ENCODE results near the gene GKN1.

The GKN1 gene

DNA sequence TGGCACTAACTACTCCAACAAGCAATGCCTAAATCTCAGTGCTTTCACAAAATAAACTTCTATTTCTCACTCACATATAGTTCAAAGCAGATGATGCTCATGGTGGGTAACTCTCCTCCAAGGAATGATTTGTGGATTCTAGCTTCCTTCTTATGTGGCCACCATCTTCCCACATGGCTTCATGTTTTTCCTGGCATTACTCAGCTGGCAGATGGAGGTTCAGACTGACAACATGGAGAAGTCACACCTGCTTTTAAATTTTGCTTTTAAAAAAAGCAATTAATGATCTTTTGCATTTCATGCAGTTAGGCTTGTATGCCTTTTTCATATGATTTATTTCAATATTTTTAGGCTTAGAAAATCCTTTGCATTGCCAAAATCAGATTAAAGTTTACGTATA is 15.4 kb upstream of the GKN1 start:
- no peak for DNase-seq (ENCODE audit: low read depth in 2 of 2)

DNA sequence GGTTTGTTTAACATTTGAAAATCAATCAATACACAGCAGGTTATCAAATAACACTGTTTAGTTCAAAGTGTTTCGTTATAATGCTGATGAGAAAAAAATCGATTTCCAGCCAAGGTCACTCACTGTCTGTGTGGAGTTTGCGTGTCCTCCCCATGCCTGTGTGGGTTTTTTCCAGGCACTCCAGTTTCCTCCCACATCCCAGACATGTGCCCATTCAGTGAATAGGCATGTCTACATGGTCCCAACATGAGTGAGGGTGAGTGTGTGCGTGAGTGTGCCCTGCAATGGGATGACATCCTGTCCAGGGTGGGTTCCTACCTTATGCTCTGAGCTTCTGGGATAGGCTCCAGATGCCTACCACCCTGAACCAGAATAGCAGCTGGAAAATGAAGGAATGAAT is 13.1 kb upstream of the GKN1 start:
- DNase-seq (ENCODE audit: low read depth in 2 of 2) = no peak

DNA sequence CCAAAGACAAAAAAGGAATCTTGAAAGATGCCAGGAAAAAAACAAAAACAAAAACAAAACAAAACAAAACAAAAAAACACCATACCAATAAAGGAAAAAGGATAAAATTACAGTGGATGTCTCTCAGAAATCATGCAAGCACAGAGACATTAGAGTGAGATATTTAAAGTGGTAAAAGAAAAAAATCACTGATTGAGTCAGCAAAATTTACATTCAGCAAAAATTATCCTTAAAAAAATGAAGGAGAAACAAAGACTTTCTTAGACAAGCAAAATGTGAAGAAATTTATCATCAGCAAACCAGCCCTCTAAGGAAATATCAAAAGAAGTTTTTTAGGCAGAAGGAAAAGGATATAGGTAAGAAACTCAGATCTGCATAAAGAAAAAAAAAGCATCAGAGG is 10.2 kb upstream of the GKN1 start:
- DNase-seq (ENCODE audit: low read depth in 2 of 2) = no peak

DNA sequence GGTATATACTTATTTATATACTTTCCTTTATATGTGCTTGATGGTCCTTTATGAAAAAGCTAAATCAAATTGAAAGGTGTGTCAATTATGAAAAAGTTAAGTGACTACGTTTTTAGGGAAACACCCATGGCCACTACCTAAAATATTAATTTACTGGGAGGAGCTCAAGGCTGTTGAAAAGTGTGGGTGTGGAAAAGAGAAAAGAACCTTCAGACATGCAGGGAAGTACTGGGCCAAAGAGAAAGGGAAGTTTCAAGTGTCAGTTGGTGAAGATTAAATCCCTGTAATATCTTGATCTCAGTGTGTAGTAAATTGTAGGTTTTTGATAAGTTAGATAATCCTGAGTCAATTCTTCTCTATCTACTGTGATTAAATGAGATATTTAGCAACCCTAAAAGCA is 6.2 kb upstream of the GKN1 start:
- DNase-seq (ENCODE audit: low read depth in 2 of 2) = no peak

DNA sequence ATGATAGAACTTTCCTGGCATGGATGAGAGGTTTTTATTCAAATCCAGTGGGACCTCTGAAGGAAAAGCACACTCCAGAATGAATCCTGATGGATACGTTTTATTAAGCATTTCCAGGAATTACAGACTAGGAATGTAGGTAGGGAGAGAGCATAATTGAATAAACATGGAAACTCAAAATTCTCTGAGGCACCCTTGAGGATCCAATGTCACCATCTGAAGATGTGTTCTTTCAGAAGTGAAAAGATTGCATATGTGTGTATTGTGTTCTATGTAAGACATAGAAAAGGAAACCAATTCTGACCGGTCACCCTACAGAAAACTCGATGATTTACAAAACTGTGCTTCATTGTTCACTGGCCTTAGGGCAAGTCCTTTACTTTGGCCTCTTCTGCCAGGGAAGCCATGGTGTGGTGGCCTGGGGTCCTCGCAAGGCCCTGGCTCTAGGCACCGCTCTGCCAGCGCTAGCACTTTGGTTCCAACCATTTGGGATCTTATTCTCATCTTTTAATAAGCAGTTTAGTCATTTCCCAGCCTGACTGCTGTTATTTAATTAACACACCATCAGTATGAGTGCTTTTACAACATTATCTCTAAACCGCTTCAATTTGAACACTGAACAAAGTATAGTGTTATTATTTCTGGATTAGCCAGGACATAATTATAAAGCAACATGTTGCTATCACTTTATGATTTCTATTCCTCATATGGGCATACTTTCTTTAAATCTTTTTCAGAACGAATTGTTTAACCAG is 4.5 kb upstream of the GKN1 start:
- DNase-seq (ENCODE audit: low read depth in 2 of 2) = no peak

DNA sequence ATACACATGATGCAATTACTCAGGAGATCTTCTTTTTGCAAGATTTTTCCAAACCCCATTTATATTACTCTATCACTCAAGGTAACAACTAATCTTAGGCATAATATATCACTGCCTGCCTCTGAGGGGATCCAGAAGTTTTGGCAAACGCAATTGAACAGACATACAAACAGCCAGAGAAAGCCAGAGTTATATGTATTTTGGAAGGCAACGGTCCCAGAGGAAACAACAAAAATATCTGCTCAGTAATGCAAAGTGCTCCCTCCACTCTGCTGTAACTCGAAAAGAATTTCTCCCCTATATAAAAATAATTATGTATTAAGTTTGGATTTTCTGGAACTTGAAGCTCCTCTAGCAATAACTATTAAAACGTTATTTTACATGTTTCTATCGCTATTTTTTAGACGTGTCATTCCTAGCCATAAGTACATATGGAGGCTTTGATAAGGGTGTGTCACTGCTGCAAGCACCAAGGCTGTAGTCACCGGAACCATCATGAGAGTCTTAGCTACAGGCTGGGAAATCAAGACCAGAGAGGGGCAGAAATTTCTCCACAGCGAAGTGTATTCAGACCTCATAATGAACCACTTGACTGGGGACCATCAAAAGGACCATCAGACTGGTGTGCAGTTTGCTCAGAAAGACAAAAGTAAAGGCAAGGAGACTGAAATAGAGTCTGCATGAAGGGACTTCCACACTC is 3.7 kb upstream of the GKN1 start:
- no peak for DNase-seq (ENCODE audit: low read depth in 2 of 2)

DNA sequence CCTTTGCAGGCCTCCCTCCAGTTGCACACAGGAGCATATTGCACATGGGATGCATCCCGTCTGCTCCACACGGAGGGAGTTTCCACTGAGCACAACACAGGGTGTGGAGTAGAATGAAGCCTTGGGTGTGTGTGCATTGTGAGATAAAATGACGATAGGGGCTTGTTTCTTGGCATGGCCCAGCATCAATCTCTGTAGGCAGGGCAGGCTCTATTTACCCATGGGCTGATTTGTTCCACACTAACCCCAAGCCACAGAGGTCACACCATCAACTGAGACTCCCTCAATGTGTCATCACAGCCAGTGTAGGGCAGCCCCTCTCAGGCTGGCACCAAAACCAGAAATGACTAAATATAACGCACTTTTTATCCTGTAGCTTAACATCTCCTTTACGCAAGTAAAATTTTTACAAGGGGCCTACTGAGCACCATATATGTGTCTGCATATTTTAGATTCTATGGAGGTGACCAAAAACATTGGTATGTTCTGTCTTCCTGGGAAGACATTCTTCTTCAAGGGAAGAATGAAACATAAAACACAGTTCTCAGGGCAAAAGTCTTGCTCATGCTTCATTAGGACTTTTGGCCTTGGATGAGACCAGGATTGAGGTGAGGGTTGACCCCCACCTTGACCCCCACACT is 2.7 kb upstream of the GKN1 start:
- no peak for DNase-seq (ENCODE audit: low read depth in 2 of 2)

DNA sequence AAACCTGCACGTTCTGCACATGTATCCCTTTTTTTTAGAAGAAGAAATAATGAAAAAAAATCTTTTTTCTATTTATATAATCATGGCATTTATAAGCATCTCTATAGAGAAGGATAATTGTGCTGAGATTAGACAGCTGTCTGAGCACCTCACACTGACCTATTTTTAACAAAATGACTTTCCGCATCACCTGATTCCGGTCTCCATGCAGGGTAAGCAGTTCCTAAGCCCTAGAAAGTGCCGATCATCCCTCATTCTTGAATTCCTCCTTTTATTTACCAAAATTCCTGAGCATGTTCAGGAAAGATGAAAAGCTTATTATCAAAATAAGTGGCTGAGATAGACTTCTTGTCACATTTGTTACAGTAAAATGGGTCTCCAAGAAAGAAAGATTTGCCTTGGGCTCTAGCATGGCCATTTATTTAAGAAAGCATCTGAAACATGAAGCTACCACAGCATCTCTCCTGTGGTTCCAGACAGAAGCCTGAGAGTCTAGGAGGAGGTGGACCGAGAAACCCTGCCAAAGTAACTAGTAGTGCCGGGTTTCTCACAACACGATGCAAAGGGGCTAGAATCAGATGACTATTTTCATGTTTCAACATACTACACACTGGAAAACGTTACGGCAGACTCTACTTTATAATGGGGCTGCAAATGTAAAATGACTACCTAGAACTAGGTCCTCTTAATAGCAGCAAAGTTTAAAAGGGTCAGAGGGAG is 670 bp downstream of the GKN1 start:
- DNase-seq (ENCODE audit: low read depth in 2 of 2) = no peak

DNA sequence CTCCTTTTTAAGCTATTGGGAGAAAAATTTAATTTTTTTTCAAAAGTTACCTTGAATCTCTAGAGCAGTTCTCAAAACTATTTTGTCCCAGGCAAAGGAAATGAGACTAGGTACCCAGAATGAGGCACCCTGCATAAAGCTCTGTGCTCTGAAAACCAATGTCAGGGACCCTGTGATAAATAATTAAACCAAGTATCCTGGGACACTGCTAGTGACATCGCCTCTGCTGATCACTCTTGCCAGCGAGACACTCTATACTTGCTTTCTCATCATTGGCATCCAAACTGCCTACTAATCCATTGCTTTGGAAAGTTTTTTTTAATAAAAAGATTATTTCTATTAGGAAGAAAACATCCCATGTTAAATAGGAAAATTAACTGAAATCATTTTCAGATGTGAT is 1.4 kb downstream of the GKN1 start:
- DNase-seq (ENCODE audit: low read depth in 2 of 2) = no peak

DNA sequence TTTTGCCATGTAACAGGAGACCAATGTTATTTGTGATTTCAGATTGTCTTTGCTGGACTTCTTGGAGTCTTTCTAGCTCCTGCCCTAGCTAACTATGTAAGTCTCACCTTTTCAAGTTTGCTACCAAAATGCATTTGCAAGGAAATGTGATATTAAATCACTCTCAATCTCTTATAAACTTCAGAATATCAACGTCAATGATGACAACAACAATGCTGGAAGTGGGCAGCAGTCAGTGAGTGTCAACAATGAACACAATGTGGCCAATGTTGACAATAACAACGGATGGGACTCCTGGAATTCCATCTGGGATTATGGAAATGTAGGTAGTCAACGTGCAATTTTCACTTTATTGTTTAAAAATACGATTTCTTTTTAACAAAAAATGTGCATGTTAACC is 3.0 kb downstream of the GKN1 start:
- DNase-seq (ENCODE audit: low read depth in 2 of 2) = no peak

DNA sequence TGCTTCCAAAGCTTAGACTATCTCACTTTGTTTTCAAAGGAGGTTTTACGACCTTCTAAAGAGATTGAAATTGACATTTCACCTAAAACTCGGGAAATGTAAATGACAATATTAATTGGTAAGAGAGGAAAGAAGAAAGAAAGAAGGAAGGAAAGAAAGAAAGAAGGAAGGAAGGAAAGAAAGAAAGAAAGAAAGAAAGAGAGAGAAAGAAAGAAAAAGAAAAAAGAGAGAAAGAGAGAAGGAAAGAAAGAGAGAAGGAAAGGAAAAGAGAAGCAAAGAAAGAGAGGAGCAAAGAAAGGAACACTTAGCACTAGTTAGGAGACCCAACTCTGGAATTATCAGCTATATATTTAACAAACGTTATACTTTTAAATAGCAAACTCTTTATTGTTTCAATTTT is 3.7 kb downstream of the GKN1 start:
- no peak for DNase-seq (ENCODE audit: low read depth in 2 of 2)

DNA sequence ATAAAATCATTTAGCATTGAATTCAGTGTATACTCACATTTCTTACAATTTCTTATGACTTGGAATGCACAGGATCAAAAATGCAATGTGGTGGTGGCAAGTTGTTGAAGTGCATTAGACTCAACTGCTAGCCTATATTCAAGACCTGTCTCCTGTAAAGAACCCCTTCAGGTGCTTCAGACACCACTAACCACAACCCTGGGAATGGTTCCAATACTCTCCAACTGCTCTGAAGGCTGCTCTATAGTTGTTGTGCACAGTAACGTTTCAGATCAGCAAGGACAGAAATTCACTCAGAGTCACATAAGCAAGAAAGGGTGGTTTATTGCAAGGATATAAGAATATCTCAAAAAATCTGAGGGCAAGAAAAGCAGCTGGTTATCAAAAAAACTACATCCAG is 6.5 kb downstream of the GKN1 start:
- DNase-seq (ENCODE audit: low read depth in 2 of 2) = no peak

DNA sequence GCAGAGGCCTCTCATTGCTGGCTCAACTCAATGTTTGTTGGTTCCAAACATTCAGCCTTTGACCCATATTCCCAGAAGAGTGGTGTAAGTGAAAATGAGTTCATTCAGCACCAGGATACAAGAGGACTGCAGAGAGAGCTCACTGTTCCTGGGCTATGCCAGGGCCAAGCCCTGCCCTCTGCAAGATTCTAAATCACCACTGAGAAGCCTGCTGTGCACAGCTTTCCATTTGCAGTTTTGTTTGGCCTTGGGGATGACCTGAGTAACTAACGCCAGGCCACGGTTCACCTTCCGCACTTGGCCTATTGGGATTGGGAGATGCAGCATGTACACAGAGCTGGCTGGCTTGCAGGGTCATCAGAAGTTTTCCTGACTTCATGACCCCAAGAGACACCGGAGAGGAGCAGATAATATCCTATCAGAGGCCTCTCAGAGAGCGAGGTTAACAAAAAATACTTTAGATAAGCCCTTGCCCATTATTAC is 12.6 kb downstream of the GKN1 start:
- DNase-seq (ENCODE audit: low read depth in 2 of 2) = no peak

DNA sequence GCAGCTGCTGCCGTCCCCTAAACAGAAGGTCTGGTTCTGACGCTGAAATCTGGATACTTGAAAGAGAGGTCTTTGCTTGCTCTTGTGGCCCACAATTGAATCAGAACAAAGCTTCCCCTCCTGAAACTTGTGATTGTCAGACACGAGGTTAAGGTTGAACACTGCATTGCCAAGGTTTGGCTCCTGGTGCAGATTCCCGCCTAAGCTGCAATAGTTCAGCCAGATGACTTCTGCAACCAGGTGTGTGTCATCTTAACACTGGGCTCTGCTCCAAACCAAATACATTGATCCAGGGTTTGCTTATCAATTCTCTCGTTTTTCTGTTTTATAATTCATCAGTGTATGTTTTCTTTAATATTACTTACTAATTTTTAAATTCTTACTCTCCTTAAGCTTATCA is 14.6 kb downstream of the GKN1 start:
- DNase-seq (ENCODE audit: low read depth in 2 of 2) = no peak

DNA sequence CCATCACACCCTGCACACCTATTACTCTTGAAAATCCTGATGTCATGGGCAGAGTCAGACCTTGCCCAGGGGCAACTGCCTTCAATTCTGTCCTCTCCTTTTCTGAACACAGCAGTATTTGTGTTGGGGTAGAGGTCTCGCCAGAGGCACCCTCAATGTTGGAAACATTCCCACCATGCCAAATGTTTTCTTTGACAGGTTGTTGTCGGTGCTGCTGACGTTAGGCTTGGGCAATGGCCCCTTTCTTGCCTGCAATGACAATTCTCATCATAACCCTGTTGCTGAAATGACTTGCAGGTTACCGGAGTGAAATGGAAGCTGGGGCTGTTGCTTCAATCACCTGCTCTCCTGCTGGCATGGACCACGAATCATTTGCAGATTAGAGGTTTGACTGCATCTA is 17.9 kb downstream of the GKN1 start:
- no peak for DNase-seq (ENCODE audit: low read depth in 2 of 2)

DNA sequence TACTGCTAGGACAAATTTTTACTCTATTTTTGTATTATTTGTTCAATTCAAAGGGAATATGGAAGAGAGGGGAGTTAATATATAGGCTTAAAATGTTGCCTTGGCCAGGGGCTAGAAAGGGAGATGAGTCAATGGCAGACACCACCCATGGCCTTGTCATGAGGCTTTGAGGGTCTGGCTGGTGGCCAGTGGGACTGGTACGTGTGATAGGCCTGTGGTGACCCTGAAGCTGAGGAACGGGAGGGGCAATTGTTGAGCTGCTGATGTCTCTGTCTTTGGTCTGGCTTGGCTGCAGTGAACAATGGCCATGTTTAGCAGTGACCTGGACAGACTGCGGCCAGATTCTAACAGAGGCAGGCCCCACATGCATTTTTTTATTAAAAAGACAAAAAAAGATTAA is 18.5 kb downstream of the GKN1 start:
- DNase-seq (ENCODE audit: low read depth in 2 of 2) = no peak

DNA sequence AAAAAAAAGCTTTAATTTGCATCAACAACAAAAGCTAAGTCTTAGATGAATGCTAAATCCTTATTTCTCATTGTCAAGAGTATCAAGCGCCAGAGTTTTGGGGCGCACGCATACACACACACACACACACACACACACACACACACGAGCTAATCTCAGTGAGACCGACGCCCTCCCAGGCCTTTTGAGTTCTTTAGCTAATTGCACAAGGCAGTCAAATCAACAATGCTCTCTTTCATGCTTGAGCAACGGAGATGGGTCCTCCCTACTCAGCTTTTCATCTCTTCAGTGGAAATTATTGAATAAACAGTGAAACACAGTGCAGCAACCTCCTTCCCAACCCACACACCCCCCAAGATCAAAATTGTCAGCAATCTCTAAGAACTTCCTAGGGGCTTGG is 19.2 kb downstream of the GKN1 start:
- no peak for DNase-seq (ENCODE audit: low read depth in 2 of 2)

DNA sequence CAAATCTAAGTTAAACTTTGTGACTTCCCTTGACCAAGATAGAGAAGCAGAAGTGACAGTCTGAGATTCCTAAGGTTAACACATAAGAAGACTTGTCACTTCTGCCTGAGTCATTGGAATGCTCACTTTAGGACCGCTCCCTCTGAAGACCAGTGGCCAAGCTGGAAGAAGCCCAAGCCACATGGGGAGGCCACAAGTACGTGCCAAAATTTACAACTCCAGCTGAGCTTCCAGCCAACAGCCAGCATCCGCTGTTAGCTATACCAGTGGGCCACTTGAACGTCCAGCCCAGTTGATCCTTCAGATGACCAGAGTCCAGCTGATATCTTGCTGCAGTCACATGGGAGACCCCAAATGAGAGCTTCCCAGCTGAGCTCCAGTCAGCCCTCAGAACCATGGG is 20.4 kb downstream of the GKN1 start:
- DNase-seq (ENCODE audit: low read depth in 2 of 2) = no peak

DNA sequence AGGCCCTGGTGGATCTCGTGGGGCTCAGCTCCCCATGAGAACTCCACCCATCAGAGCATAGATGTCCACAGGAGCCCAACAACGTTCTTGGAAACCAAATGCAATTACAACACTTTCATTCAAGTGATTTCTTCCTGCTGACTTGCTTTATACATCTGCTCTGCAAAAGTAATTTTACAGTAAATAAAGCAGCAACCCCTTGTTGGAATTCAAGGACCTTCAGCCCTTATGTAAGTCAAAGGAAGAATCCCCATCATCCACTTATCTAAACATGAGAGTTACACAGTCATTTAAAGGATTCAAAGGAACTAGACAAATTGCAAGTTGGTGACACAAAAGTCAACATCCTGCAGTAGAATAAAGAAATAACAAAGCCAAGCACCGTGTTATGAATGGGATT is 21.5 kb downstream of the GKN1 start:
- no peak for DNase-seq (ENCODE audit: low read depth in 2 of 2)

DNA sequence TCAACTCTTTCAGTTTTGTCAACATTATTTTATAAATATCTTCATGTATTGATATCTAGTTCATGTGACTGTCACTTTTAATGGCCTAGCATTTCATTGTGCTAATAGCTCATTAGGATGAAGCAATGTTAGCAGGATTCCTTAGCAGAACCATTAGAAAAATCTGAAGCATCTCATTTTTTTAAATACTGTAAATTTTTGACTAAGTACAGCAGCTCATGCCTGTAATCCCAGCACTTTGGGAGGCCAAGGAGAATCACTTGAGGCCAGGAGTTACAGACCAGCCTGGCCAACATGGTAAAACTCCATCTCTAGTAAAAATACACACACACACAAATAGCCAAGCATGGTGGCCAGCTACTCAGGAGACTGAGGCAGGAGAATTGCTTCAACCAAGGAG is 23.0 kb downstream of the GKN1 start:
- DNase-seq (ENCODE audit: low read depth in 2 of 2) = no peak

DNA sequence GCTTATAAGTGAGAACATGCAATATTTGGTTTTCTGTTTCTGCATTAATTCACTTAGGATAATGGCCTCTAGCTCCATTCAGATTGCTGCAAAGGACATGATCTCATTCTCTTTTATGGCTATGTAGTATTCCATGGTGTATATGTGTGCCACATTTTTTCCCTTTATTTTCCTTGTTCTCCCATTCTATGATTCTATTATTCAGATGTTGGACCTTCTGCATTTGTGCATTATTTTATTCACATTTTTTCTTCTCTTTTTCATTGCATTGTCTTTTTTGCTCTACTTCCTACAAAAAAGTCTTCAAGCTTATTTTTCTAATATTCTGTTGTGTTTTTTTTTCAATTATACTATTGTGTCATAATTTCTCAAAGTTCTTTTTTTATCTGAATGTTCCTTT is 27.4 kb downstream of the GKN1 start:
- DNase-seq (ENCODE audit: low read depth in 2 of 2) = no peak

DNA sequence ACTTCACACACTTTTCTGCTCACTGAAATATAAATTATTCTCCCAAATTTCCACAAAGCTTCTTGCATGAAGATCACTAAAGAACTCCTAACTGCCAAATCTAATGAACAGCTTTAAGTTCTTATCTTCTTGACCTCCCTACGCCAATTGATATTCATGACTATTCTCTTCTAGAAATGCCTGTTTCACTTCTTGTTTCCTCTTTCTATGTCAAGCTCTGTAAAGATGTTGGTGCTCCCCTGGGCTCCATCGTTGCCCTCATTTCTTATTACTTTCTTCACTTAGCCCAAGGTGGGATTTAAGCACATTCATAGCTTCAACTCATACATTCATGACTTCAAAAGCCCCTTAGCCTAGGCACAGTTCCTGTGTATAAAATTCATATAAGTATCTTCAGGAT is 29.3 kb downstream of the GKN1 start:
- no peak for DNase-seq (ENCODE audit: low read depth in 2 of 2)

DNA sequence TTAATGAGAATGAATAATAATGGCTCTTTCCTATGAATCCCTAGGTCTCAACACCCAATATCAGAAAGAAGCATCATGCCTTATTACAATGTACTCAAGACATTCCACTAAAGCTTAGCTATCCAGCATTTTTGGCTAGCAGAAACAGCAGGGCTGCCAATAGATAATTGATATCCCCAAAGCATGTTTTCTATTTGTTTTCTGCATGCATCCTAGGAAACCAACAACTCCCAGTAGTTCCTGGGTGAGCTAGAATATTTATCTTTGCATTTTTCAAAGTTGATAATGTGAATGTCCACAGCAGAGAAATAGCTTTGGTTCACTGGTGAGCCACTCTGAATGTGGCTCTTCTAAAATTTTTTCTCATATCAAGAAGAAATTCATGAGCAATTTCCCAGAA is 32.7 kb downstream of the GKN1 start:
- no peak for DNase-seq (ENCODE audit: low read depth in 2 of 2)
